Measurements from ENCODE around the gene TTC9. TPM values are rescaled to one million over a fixed set of nuclear protein-coding genes. Genes with fewer than 3 reads are reported as not detected.

Gene TTC9
- total and polyA plus RNA-seq, 9 of the 15 experiments (the other 6 are each of a cell fraction or from before 2014, with no cell fraction given), result 0.07 TPM; not detected in 8

DNA sequence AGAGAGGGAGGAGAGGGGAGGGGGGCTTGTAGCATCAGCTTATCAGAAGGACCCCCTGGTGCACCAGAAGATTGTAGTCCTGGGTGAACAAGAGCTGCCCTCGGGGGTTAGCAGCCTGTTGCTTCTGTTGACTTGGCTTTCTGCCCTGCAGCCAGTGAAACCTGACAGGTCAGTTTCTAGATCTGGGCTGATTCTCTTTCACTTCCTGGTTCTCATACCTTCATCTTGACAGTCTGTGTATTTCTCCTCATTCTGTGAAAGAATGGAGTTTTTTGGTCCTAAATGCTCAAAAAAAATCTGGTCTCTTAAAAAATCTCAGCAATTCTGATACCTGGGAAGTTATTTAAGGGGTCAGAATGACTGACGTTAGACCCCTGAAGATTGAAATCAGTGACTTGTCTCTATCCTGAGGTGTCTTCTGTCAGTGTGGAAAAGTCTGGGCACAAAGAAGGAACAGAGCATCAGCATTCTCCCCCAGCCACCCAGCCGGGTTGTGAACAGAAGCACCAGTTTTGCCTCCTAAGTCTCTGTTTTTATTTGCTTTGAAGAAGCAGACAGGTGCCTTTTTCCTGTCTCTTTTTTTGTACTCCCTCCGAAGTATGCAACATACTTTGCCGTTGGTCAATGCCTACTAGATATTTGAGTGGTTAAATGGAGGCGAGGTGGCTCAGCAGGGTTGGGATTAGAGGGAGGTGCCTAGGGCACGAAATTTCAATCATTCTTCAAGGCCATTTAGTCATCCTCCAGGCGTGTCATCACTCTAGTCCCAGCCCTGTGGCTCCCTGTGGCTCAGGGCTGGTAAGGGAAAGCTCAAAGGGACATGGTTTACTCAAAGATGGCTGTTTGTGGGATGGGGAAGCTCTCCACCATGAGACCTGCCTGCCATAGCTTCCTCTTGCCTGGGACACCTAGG is 24.0 kb downstream of the TTC9 start:
- no peak overlapping the region for H3K4me2 ChIP-seq (ENCODE audit: insufficient read depth, low read length)
- 0% methylated on average over 8 of the region's 8 CpGs for WGBS (ENCODE audit: insufficient coverage, low coverage, missing lambda C conversion rate)
- no TSS peak for BruUV-seq (replicated peaks)
- ChIA-PET CTCF (ENCODE audit: low intra/inter-chr PET ratio) (no interaction called here), POLR2A (no interaction called here)
- H3K4me3 ChIP-seq, result no peak overlapping the region
- in situ Hi-C loops (cut with MboI) (no loop called here), intact Hi-C loops (cut with micrococcal nuclease) (no loop called here)
- no peak overlapping the region for H2AFZ ChIP-seq (ENCODE audit: low read depth, low read length)
- H3K27ac ChIP-seq (ENCODE audit: extremely low read depth, low read depth, low read length), result no peak overlapping the region
- H4K20me1 ChIP-seq (replicated peaks; ENCODE audit: control insufficient read depth, insufficient read depth, low read length), result no peaks in the 10 kb centered on the region
- FAIRE-seq (no peak), DNase-seq (ENCODE audit: extremely low read depth in 1 of 4, low spot score in 3 of 4) (no peak), ATAC-seq (no peak)
- H3K27me3 ChIP-seq (ENCODE audit: control insufficient read depth in 2 of 2, insufficient read depth in 2 of 2, low read length in 2 of 2), result peaks cover 0 to 9% of the 10 kb centered on the region in 2 experiments; a peak in 1 of 5 replicates
- no peaks in the 10 kb centered on the region for H3K79me2 ChIP-seq (ENCODE audit: control insufficient read depth, insufficient read depth, low read length)
- H3K4me1 ChIP-seq (replicated peaks in 1 of 2; ENCODE audit: control insufficient read depth in 2 of 2, insufficient read depth in 2 of 2, low read length in 2 of 2), result no peaks in the 10 kb centered on the region
- H3K9me1 ChIP-seq (ENCODE audit: control insufficient read depth, insufficient read depth, low read length), result no peaks in the 10 kb centered on the region
- no peaks in the 10 kb centered on the region for H3K9me3 ChIP-seq (replicated peaks; ENCODE audit: control insufficient read depth, insufficient read depth, low read depth, low read length)
- H3K36me3 ChIP-seq (ENCODE audit: control insufficient read depth, insufficient read depth, low read length), result no peaks in the 10 kb centered on the region
- no peak overlapping the region for H3K9ac ChIP-seq (ENCODE audit: insufficient read depth in 1 of 2, low read depth in 2 of 2, low read length in 2 of 2)
- TF ChIP-seq SREBF1 (IDR thresholded peaks at IDR 0.05; ENCODE audit: borderline replicate concordance, low read depth, low read length), result no peak
- no peak for TF ChIP-seq ZNF165 (CRISPR knock-in tag; IDR thresholded peaks at IDR 0.05; ENCODE audit: borderline replicate concordance)
- no peak for TF ChIP-seq SUPT5H (IDR thresholded peaks at IDR 0.05)
- no peak for TF ChIP-seq CBFA2T3 (IDR thresholded peaks at IDR 0.05)
- TF ChIP-seq TGIF2 (CRISPR knock-in tag; IDR thresholded peaks at IDR 0.05), result no peak
- TF ChIP-seq, protein P1, sequence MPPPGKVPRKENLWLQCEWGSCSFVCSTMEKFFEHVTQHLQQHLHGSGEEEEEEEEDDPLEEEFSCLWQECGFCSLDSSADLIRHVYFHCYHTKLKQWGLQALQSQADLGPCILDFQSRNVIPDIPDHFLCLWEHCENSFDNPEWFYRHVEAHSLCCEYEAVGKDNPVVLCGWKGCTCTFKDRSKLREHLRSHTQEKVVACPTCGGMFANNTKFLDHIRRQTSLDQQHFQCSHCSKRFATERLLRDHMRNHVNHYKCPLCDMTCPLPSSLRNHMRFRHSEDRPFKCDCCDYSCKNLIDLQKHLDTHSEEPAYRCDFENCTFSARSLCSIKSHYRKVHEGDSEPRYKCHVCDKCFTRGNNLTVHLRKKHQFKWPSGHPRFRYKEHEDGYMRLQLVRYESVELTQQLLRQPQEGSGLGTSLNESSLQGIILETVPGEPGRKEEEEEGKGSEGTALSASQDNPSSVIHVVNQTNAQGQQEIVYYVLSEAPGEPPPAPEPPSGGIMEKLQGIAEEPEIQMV (tag; conservative IDR thresholded peaks at IDR 0.05; ENCODE audit: low read depth), result no peak
- TF ChIP-seq, protein P2, sequence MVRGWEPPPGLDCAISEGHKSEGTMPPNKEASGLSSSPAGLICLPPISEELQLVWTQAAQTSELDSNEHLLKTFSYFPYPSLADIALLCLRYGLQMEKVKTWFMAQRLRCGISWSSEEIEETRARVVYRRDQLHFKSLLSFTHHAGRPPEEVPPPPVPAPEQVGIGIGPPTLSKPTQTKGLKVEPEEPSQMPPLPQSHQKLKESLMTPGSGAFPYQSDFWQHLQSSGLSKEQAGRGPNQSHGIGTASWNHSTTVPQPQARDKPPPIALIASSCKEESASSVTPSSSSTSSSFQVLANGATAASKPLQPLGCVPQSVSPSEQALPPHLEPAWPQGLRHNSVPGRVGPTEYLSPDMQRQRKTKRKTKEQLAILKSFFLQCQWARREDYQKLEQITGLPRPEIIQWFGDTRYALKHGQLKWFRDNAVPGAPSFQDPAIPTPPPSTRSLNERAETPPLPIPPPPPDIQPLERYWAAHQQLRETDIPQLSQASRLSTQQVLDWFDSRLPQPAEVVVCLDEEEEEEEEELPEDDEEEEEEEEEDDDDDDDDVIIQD (CRISPR knock-in tag; IDR thresholded peaks at IDR 0.05), result no peak
- TF ChIP-seq ASH1L (IDR thresholded peaks at IDR 0.05; ENCODE audit: borderline replicate concordance, low read depth, partially characterized antibody), result no peak
- no peak for TF ChIP-seq ZNF311 (CRISPR knock-in tag; IDR thresholded peaks at IDR 0.05)
- TF ChIP-seq, protein P3, sequence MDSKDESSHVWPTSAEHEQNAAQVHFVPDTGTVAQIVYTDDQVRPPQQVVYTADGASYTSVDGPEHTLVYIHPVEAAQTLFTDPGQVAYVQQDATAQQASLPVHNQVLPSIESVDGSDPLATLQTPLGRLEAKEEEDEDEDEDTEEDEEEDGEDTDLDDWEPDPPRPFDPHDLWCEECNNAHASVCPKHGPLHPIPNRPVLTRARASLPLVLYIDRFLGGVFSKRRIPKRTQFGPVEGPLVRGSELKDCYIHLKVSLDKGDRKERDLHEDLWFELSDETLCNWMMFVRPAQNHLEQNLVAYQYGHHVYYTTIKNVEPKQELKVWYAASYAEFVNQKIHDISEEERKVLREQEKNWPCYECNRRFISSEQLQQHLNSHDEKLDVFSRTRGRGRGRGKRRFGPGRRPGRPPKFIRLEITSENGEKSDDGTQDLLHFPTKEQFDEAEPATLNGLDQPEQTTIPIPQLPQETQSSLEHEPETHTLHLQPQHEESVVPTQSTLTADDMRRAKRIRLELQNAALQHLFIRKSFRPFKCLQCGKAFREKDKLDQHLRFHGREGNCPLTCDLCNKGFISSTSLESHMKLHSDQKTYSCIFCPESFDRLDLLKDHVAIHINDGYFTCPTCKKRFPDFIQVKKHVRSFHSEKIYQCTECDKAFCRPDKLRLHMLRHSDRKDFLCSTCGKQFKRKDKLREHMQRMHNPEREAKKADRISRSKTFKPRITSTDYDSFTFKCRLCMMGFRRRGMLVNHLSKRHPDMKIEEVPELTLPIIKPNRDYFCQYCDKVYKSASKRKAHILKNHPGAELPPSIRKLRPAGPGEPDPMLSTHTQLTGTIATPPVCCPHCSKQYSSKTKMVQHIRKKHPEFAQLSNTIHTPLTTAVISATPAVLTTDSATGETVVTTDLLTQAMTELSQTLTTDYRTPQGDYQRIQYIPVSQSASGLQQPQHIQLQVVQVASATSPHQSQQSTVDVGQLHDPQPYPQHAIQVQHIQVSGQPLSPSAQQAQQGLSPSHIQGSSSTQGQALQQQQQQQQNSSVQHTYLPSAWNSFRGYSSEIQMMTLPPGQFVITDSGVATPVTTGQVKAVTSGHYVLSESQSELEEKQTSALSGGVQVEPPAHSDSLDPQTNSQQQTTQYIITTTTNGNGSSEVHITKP (IDR thresholded peaks at IDR 0.05; ENCODE audit: partially characterized antibody), result no peak
- TF ChIP-seq ZKSCAN1 (IDR thresholded peaks at IDR 0.05; ENCODE audit: low read depth, low read length), result no peak
- no peak for TF ChIP-seq KLF10 (CRISPR knock-in tag; IDR thresholded peaks at IDR 0.05)
- TF ChIP-seq RBM22 (IDR thresholded peaks at IDR 0.05; ENCODE audit: low read depth, low read length, poor library complexity, severe bottlenecking), result no peak
- no peak for TF ChIP-seq KLF16 (IDR thresholded peaks at IDR 0.05)
- TF ChIP-seq, protein P4, sequence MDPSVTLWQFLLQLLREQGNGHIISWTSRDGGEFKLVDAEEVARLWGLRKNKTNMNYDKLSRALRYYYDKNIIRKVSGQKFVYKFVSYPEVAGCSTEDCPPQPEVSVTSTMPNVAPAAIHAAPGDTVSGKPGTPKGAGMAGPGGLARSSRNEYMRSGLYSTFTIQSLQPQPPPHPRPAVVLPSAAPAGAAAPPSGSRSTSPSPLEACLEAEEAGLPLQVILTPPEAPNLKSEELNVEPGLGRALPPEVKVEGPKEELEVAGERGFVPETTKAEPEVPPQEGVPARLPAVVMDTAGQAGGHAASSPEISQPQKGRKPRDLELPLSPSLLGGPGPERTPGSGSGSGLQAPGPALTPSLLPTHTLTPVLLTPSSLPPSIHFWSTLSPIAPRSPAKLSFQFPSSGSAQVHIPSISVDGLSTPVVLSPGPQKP (CRISPR knock-in tag; IDR thresholded peaks at IDR 0.05), result no peak
